SIG-M5 treated with dmso at 0.1 percent for 504 hours (cell line): Measurements from ENCODE around the gene EPB42.
A peak's percentile ranks its signal among the peaks of the same experiment; 100 is the strongest.
"Not testable (repeated sequence)": the region's sequence is repeated elsewhere in the genome, so short reads cannot be mapped to it uniquely, and the experiment has no call there.

ENCODE experiments used
- DNase-seq: peaks from one replicate; lab custom pipeline; 2025; ENCODE audit not compliant: unreplicated experiment; lab: John Stamatoyannopoulos, UW

EPB42 gene

GRCh38 chr15:43213466-43213865 lies 7.4 kb downstream of the EPB42 start:
- DNase-seq: no peak

- DNase-seq: no peak
These were observed 7.9 kb downstream of the EPB42 start for GRCh38 chr15:43212951-43213350.

- no peak for DNase-seq
These were observed 8.5 kb downstream of the EPB42 start for GRCh38 chr15:43212299-43212698.

GRCh38 chr15:43211224-43211735 lies 9.5 kb downstream of the EPB42 start:
- DNase-seq: no peak

DNA sequence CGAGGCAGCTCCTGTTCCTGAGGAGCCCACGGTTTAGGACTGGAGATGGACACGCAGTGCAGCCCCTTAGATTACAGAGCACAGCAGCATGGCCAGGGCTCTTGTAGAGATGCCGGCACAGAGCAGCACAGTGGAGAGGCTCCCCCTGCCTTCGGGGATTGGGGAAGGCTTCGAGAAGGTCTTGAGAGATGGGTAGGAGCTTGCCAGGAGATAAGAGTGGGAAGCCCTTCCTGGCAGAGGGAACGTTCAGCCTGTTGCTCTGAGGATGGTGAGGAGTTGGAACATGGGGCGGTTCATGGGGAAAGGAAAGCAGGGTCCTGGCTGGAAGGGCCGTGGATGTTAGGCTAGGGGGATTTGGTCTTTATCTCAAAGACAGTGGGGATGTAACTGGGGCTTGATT lies 10.0 kb downstream of the EPB42 start:
- DNase-seq: no peak

DNA sequence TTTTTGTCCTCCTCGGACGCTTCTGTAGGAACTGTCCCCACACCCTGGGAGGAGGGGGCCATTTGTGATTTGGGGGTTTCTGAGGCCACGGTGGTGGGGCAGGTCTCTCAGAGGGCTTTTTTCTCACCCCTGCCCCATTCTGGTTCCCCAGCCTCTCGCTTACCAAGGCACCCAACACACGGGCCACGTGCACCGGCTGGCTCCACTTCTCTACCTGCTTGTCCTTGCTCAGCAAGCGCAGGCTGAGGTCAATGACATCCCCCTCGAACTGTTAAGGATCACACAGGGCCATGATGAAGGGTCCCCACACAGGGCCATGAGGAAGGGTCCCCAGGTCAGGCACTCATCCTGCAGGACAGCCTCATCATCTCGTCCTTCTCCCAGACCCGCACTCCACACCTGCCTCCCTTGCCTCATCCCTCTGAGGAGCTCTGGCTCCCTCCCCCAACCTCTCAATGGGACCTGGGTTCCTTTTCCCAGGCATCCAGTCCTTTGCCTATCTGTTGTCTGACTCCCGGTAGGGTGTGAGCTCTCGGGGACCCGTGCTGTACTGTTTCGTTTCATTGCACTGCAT lies 10.6 kb downstream of the EPB42 start:
- DNase-seq: no peak

GRCh38 chr15:43209059-43209824 lies 11.6 kb downstream of the EPB42 start:
- DNase-seq: no peak

- DNase-seq: no peak
These were observed 12.5 kb downstream of the EPB42 start for GRCh38 chr15:43208052-43209002.

DNA sequence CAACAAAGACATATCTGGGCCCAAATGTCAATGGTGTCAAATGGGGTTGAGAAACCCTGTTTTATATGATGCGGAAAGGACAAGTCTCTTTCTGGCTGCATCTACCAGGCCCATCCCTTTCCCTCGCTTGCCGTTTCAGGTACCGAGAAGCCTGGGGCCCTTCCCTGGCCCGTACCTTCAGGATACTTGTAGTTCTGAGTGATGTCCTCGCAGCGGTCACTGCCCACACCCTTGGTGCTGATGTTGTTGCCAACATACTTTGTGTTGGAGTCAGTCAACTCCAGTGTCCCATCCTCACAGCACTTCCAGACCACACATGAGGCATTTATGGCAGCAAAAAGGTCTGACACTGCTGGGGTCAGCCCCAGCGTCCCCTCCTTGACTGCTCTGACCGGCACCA lies 13.8 kb downstream of the EPB42 start:
- DNase-seq: no peak

DNA sequence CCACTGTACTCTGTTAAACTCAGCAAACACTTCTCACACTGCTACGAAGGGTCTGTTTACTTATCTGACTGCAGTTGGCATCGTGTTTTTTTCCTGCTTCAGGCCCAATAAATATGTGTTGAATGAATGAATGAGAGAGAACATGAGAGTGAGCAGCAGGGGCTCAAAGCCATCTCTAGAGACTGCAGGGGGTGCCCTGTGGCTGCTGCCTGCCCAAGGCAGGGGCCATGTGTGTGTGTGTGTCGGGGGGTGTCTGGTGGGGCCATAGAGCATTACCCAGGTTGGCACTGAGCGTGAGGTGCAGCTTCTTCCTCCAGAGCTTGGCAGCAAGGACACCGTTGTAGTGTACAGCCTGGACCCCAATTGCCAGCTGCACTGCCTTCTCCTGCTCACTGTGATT lies 14.8 kb downstream of the EPB42 start:
- no peak for DNase-seq

DNA sequence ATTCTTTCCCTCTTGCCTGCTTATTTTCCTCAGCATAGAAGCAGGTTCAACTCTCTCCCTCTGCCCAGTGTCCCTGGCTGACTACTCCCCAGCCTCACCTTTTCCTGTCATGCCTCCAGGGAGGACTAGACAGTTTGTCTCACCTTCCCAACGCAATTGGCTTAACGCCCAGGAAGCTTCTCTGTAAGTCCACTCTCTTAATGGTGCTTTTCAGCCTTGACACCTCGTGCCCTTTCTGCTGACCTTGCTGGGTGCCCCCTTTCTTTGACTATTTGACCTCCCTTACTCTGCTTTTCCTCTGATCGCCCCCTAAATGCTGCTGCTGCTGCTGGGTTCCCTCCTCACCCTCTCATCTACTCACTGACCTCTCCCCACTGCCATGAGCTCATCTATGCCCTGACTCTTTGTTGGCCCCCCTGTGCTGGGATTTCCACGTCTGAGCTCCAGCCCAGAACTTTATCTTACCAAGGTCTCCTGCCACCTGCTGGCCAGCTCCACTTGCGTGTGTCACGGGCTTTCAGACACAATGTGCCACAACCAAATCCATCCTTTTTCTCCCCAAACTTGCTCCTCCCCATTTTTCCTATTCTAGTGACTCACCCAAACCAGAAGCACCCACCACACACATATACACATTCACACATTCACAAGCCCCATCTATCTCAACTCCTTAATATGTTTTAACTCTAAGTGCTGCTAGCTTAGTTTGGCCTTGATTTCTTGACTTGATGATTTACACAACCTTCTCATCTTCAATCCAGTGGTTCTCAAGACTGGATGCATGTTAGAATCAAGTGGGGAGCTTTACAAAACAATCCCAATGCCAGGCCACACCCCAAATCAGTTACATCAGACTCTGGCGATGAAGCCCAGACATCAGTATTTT lies 16.6 kb downstream of the EPB42 start:
- DNase-seq: peak; percentile 9

GRCh38 chr15:43199945-43200488 lies 20.8 kb downstream of the EPB42 start:
- DNase-seq: no peak

DNA sequence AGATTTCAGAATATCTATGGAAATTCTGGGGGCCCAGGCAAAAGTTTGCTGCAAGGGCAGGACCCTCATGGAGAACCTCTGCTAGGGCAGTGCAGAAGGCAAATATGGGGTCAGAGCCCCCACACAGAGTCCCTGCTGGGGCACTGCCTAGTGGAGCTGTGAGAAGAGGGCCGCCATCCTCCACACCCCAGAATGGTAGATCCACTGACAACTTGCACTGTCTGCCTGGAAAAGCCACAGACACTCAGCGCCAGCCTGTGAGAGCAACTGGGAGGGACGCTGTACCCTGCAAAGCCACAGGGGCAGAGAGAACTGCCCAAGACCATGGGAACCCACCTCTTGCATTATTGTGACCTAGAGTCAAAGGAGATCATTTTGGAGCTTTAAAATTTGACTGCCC lies 21.8 kb downstream of the EPB42 start:
- DNase-seq: no peak

- not testable (repeated sequence) for DNase-seq
These were observed 22.3 kb downstream of the EPB42 start for GRCh38 chr15:43198556-43198955.

DNA sequence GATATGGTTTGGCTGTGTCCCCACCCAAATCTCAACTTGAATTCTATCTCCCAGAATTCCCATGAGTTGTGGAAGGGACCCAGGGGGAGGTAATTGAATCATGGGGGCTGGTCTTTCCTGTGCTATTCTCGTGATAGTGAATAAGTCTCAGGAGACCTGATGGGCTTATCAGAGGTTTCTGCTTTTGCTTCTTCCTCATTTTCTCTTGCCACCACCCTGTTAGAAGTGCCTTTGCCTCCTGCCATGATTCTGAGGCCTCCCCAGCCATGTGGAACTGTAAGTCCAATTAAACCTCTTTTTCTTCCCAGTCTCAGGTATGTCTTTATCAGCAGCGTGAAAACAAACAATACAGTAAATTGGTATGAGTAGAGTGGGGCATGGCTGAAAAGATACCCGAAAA lies 23.0 kb downstream of the EPB42 start:
- DNase-seq: not testable (repeated sequence)

DNA sequence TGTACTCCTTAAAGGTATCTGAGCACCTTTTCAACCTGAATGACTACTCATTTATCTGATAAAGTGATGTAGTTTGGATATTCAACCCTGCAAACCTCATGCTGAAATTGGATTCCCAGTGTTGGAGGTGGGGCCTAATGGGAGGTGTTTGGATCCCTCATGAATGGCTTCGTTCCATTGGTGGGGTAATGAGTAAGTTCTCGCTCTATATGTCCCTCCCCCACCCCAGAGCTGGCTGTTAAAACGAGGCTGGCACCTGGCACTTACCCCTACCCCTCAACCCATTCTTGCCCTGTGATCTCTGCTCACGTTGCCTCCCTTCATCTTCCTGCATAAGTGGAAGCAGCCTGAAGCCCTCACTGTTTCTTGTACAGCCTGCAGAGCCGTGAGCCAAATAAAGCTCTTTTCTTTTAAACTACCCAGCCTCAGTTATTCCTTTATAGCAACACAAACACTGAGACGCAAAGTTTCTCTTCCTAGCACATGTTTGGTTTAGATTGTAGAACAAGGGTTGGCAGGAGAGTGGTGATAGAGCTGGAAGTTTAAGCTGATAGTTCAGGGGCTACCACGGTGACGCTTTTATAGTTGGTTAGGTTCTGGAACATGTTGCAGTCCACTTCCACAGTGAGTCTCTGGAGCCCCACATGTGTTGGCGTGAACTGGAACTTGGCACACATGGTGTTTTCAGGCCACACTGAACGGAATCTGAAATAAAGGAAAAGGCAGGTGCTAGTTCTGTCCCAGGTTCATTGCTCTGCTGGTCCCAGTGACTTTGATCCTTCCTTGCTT lies 23.9 kb downstream of the EPB42 start:
- DNase-seq: no peak

DNA sequence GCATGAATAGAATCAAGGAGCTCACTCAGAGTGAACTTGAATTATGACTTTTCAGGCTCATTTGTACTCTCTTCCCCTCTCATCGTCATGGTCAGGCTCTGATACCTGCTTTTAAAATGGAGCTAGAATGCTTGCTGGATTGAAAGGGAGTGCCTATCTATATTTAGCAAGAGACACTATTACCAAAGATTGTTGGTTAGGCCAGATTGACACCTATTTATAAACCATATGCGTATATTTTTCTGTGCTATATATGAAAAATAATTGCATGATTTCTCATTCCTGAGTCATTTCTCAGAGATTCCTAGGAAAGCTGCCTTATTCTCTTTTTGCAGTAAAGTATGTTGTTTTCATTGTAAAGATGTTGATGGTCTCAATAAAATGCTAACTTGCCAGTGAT lies 26.0 kb downstream of the EPB42 start:
- DNase-seq: no peak

GRCh38 chr15:43193710-43194109 lies 27.1 kb downstream of the EPB42 start:
- DNase-seq: no peak

DNA sequence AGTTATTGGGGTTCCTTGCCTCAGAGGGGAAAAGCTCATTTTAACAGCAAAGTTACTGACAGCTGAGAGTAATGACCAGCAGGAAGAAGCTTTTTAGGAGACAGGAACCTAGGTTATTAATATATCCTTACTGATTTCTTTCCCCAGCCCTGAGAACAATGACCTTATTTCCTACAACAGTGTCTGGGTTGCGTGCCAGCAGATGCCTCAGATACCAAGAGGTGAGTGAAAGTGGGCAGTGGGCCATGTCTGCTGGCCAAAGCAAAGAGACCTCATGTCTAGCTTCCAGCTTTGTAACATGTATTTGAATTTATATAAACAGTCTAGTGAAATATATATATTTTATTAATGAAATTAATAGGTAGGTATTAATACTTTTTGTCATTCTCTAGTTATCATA lies 30.6 kb downstream of the EPB42 start:
- no peak for DNase-seq

DNA sequence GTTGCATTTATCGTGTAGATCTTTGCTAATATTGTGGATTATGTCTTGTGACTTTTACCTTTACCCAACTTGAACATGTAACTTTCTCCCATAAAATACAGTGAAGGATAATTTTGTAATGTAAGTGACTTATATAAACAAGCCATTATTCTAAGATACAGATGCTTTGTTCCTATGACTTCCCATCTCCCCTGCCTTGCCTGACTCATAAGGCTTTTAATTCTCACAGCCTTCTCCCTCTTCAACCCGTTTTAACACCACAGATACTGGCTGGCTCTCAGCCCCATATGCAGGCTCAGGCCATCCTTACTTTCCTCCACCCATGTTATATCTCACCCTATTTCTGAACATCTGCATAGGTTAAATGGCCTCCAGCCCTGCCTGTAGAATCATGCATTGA lies 31.5 kb downstream of the EPB42 start:
- DNase-seq: no peak
